Stimulated activated naive B cell treated with anti-CD40 and anti-IgM and Interleukin-4, amounts not matched to agents 10 μg/mL and 1 μg/mL and 100 μg/mL, for 72 hours (primary cell): Measurements from ENCODE around the gene PLCL2.
A peak's percentile ranks its signal among the peaks of the same experiment; 100 is the strongest.

Source experiments
- ATAC-seq, 2 donors: fragments of 150-1000 bp; cut with Tn5 transposase; replicated peaks; 2 replicates each; pipeline ENCODE4 v1.10.0; 2021; ENCODE audit warnings: moderate library complexity in 1 of 2
- DNase-seq: peaks from one replicate; pipeline ENCODE4 v3.0.0; 2021
- H3K27ac Mint-ChIP-seq: one replicate; pipeline ENCODE4 v1.8.0; 2022; ENCODE audit warnings: mild to moderate bottlenecking, mixed read lengths
- H3K27me3 Mint-ChIP-seq, 2 donors: one replicate each; pipeline ENCODE4 v1.8.0; 2022; ENCODE audit warnings: mixed read lengths in 2 of 2
- H3K36me3 Mint-ChIP-seq, 2 donors: one replicate each; pipeline ENCODE4 v1.8.0; 2022; ENCODE audit warnings: mixed read lengths in 2 of 2, mild to moderate bottlenecking in 1 of 2
- H3K4me1 Mint-ChIP-seq, 2 donors: one replicate each; pipeline ENCODE4 v1.8.0; 2022; ENCODE audit warnings: mixed read lengths in 2 of 2, mild to moderate bottlenecking in 1 of 2
- H3K4me3 Mint-ChIP-seq, 2 donors: one replicate each; pipeline ENCODE4 v1.8.0; 2022; ENCODE audit warnings: mild to moderate bottlenecking in 2 of 2, mixed read lengths in 2 of 2, moderate library complexity in 1 of 2
- H3K9me3 Mint-ChIP-seq, 2 donors: one replicate each; pipeline ENCODE4 v1.8.0; 2022; ENCODE audit warnings: mixed read lengths in 2 of 2, mild to moderate bottlenecking in 1 of 2

Gene PLCL2

GRCh38 chr3:17040990-17041377 is 156.2 kb downstream of the PLCL2 start:
- Mint-ChIP-seq H3K27ac (no peak overlapping the region), H3K4me1 (peaks cover 16 to 30% of the 10 kb centered on the region in 2 donors)
- DNase-seq = no peak

DNA sequence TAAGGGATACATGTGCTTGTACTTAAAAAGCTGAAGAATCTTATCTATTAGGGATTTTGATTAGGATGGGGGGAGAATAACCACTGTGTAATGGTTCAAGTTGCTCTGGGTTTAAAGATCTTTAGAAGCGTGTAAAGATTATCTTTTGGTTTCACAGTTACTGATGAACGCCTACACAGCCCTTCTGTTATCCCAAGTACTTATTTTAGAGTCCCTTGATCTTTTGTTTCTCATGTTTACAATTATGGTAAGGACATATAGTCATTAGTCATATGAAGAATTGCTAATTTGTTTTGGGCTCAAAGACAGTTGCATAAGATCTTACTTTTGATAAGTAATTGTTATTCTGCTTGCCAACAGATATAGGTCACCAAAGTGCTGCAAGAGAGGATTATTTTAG is 160.1 kb downstream of the PLCL2 start:
- Mint-ChIP-seq H3K9me3 (peaks cover 5 to 6% of the 10 kb centered on the region in 2 donors), H3K27ac (no peak overlapping the region), H3K36me3 (peaks cover 43 to 61% of the 10 kb centered on the region in 2 donors), H3K4me1 (peaks cover 20 to 35% of the 10 kb centered on the region in 2 donors), H3K27me3 (no peaks in the 10 kb centered on the region), H3K4me3 (no peak overlapping the region)
- no peak for DNase-seq
- peak; percentile 48 for ATAC-seq

More at GRCh38 chr3:17040990-17041377, 156.2 kb downstream of the PLCL2 start:
- H3K9me3 Mint-ChIP-seq = peaks cover 0 to 2% of the 10 kb centered on the region in 2 donors
- H3K4me3 Mint-ChIP-seq = no peak overlapping the region
- peaks cover 15 to 27% of the 10 kb centered on the region in 2 donors for H3K36me3 Mint-ChIP-seq
- no peak for ATAC-seq
- H3K27me3 Mint-ChIP-seq = no peaks in the 10 kb centered on the region

- DNase-seq (no peak), ATAC-seq (peak; percentile 33 to 34)
- Mint-ChIP-seq H3K27ac (peak overlapping the region; percentile 72), H3K27me3 (no peaks in the 10 kb centered on the region), H3K4me1 (peaks cover 21 to 41% of the 10 kb centered on the region in 2 donors), H3K9me3 (peaks cover 5 to 6% of the 10 kb centered on the region in 2 donors), H3K36me3 (peaks cover 51 to 69% of the 10 kb centered on the region in 2 donors), H3K4me3 (no peak overlapping the region)
These were observed 160.9 kb downstream of the PLCL2 start for GRCh38 chr3:17045705-17046104.

DNA sequence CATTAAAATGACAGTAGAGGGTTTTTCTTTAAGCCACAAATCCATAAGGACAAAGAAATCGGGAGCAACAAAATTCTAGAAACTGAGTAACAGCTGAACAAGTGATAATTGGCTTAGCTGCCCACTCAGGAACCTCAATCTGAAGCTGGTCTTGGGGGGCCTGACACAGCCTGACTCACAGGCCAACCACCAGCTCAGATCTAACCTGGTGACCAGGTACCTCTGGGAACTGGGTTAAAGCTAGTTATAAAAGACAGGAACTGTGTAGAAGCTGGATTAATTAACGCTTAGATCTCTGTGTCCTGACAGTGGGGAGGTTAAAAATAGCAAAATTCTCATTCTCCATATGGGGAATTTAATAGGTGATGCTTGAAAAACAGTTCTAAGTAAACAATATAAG is 161.9 kb downstream of the PLCL2 start:
- H3K27me3 Mint-ChIP-seq = no peaks in the 10 kb centered on the region
- H3K27ac Mint-ChIP-seq = no peak overlapping the region
- ATAC-seq (no peak), DNase-seq (no peak)
- peaks cover 7 to 9% of the 10 kb centered on the region in 2 donors for H3K9me3 Mint-ChIP-seq
- H3K36me3 Mint-ChIP-seq = peaks cover 53 to 71% of the 10 kb centered on the region in 2 donors
- H3K4me1 Mint-ChIP-seq = peaks cover 24 to 49% of the 10 kb centered on the region in 2 donors
- H3K4me3 Mint-ChIP-seq = no peak overlapping the region

- DNase-seq (no peak), ATAC-seq (peak in 1 of 2 donors; percentile 46)
- Mint-ChIP-seq H3K4me1 (peaks cover 29 to 55% of the 10 kb centered on the region in 2 donors), H3K27ac (no peak overlapping the region), H3K4me3 (no peak overlapping the region), H3K36me3 (peaks cover 53 to 75% of the 10 kb centered on the region in 2 donors), H3K9me3 (peaks cover 7 to 9% of the 10 kb centered on the region in 2 donors), H3K27me3 (no peaks in the 10 kb centered on the region)
These were observed 162.4 kb downstream of the PLCL2 start for GRCh38 chr3:17047162-17047561.

GRCh38 chr3:17047894-17048293 is 163.1 kb downstream of the PLCL2 start:
- no peaks in the 10 kb centered on the region for H3K27me3 Mint-ChIP-seq
- H3K4me3 Mint-ChIP-seq = no peak overlapping the region
- no peak overlapping the region for H3K27ac Mint-ChIP-seq
- H3K36me3 Mint-ChIP-seq = peaks cover 51 to 76% of the 10 kb centered on the region in 2 donors
- peaks cover 34 to 61% of the 10 kb centered on the region in 2 donors for H3K4me1 Mint-ChIP-seq
- ATAC-seq (no peak), DNase-seq (no peak)
- peaks cover 7 to 9% of the 10 kb centered on the region in 2 donors for H3K9me3 Mint-ChIP-seq

DNA sequence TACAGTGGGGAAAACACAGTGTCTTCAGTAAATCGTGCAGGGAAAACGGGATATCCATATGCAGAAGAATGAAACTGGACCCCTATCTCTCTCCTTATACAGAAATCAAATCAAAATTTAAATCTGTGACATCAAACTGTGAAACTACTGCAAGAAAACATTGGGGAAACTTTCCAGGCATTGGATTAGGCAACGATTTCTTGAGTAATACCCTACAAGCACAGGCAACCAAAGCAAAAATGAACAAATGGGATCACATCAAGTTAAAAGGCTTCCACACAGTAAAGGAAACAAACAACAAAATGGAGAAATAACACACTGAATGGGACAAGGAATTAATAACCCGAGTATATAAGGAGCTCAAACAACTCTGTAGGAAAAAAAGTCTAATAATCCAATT is 165.3 kb downstream of the PLCL2 start:
- no peak for DNase-seq
- H3K9me3 Mint-ChIP-seq = peaks cover 11 to 12% of the 10 kb centered on the region in 2 donors
- no peak for ATAC-seq
- peaks cover 68 to 82% of the 10 kb centered on the region in 2 donors for H3K36me3 Mint-ChIP-seq
- H3K4me1 Mint-ChIP-seq = peaks cover 39 to 60% of the 10 kb centered on the region in 2 donors
- H3K27me3 Mint-ChIP-seq = no peaks in the 10 kb centered on the region
- no peak overlapping the region for H3K4me3 Mint-ChIP-seq
- H3K27ac Mint-ChIP-seq = no peak overlapping the region

GRCh38 chr3:17050506-17050905 is 165.8 kb downstream of the PLCL2 start:
- H3K9me3 Mint-ChIP-seq = peaks cover 11% of the 10 kb centered on the region in 2 donors
- no peak overlapping the region for H3K4me3 Mint-ChIP-seq
- no peaks in the 10 kb centered on the region for H3K27me3 Mint-ChIP-seq
- H3K27ac Mint-ChIP-seq = peak overlapping the region; percentile 65
- H3K36me3 Mint-ChIP-seq = peaks cover 67 to 82% of the 10 kb centered on the region in 2 donors
- no peak for DNase-seq
- no peak for ATAC-seq
- H3K4me1 Mint-ChIP-seq = peaks cover 38 to 60% of the 10 kb centered on the region in 2 donors

GRCh38 chr3:17052363-17052762 is 167.6 kb downstream of the PLCL2 start:
- Mint-ChIP-seq H3K27me3 (no peaks in the 10 kb centered on the region), H3K4me3 (no peak overlapping the region), H3K36me3 (peaks cover 57 to 71% of the 10 kb centered on the region in 2 donors), H3K27ac (peak overlapping the region; percentile 42), H3K4me1 (peaks cover 28 to 44% of the 10 kb centered on the region in 2 donors), H3K9me3 (peaks cover 6 to 11% of the 10 kb centered on the region in 2 donors)
- DNase-seq (peak; percentile 7), ATAC-seq (peak; percentile 98)

DNA sequence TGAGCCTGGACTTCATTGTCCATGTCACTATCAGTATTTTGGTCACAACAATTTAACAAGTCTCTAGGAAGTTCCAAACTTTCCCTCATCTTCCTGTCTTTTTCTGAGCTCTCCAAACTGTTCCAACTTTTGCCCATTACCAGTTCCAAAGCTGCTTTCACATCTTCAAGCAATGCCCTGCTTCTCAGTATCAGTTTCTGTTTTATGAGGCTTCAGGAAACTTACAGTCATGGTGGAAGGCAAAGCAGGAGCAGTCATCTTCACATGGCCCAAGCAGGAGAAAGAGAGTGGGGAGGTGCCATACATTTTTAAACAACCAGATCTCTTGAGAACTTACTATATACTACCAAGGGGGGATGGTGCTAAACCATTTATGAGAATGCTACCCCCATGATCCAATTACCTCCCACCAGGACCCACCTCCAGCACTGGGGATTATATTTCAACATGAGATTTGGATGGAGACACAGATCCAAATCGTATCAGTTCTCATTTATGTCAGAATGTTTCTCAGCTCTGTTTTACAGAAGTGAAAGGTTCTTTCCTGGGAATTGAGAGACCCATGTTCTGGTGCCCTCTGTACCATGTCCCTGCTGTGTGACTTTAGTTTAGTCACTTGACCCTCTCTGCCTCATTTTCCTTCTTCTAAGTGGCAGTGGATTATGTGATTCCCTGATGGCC is 169.7 kb downstream of the PLCL2 start:
- no peak overlapping the region for H3K4me3 Mint-ChIP-seq
- no peak for ATAC-seq

GRCh38 chr3:17054982-17055343 is 170.2 kb downstream of the PLCL2 start:
- Mint-ChIP-seq H3K4me3 (no peak overlapping the region), H3K27me3 (no peaks in the 10 kb centered on the region), H3K36me3 (peaks cover 41 to 65% of the 10 kb centered on the region in 2 donors), H3K9me3 (peaks cover 6 to 8% of the 10 kb centered on the region in 2 donors), H3K27ac (no peak overlapping the region), H3K4me1 (peaks cover 26 to 44% of the 10 kb centered on the region in 2 donors)
- DNase-seq (no peak), ATAC-seq (no peak)

More for the DNA sequence above, 169.7 kb downstream of the PLCL2 start:
- H3K9me3 Mint-ChIP-seq = peaks cover 6 to 8% of the 10 kb centered on the region in 2 donors
- peak overlapping the region; percentile 79 for H3K27ac Mint-ChIP-seq
- peaks cover 26 to 44% of the 10 kb centered on the region in 2 donors for H3K4me1 Mint-ChIP-seq
- H3K27me3 Mint-ChIP-seq = no peaks in the 10 kb centered on the region
- peaks cover 45 to 65% of the 10 kb centered on the region in 2 donors for H3K36me3 Mint-ChIP-seq
- DNase-seq = no peak

DNA sequence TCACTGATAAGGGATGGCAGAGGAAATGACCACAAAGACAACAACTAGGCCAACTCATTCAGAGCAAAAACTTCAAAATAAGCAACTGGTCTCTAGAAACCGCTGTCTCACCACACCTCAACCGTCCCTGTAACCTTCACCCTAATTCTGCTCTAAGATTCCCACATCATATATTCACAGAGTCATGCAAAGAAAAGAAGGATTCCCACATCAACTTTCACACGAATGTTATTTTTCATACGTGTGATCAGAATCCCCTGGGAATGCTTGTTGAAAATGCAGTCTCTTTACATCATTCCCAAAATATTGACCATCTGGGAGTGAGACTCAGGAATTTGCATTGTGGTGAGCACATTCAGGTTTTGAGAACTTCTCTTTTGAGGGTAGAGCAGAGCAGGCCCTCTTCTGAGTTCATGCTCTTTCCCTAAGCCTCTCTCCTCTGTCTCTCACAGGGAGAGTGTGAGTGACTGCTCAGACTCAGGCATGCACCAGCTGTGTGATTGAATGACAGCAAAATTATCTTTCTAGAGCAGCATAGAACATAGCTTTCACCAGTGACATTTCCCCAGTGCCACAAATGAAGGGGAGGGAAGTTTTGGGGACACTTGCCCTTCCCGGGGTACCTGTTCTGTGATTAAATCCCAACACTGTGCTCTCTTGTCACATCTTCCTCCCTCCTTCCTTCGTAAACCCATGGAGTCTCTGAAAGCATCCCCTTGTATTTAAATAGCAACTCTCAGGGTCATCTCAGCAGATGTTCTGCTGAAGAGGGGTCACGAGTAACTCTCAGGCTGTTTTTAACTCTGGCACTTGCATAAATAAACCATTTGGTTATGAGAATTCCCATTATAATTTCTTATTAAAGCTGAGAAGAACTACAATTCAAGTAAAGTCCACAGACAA is 170.9 kb downstream of the PLCL2 start:
- H3K4me3 Mint-ChIP-seq = no peak overlapping the region
- peaks cover 35 to 61% of the 10 kb centered on the region in 2 donors for H3K36me3 Mint-ChIP-seq
- no peak overlapping the region for H3K27ac Mint-ChIP-seq
- no peak for ATAC-seq
- H3K27me3 Mint-ChIP-seq = no peaks in the 10 kb centered on the region
- DNase-seq = no peak
- H3K4me1 Mint-ChIP-seq = peaks cover 26 to 38% of the 10 kb centered on the region in 2 donors
- H3K9me3 Mint-ChIP-seq = peaks cover 6 to 8% of the 10 kb centered on the region in 2 donors

DNA sequence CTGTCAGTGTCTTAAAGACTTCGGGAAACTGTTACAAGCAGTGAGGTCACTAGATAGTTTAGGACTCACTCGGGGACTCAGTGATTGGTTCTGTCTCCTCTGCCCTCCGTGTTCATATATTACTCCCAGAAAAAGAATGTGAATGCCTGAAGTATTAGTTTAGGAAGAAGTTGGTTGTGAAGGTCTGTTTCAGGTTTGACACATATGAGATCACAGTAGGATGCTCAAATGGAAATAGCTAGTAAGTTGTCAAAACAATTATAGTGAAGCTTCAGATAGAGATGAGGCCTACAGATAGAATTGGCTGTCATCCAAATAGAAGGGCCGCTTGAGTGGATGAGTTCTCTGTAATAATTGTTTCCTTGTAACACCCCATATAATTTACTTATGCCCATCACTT is 172.6 kb downstream of the PLCL2 start:
- Mint-ChIP-seq H3K27me3 (no peaks in the 10 kb centered on the region), H3K36me3 (peaks cover 36 to 56% of the 10 kb centered on the region in 2 donors), H3K27ac (no peak overlapping the region), H3K4me1 (peaks cover 16 to 22% of the 10 kb centered on the region in 2 donors), H3K4me3 (no peak overlapping the region), H3K9me3 (peaks cover 3 to 6% of the 10 kb centered on the region in 2 donors)
- no peak for DNase-seq
- ATAC-seq = no peak

DNA sequence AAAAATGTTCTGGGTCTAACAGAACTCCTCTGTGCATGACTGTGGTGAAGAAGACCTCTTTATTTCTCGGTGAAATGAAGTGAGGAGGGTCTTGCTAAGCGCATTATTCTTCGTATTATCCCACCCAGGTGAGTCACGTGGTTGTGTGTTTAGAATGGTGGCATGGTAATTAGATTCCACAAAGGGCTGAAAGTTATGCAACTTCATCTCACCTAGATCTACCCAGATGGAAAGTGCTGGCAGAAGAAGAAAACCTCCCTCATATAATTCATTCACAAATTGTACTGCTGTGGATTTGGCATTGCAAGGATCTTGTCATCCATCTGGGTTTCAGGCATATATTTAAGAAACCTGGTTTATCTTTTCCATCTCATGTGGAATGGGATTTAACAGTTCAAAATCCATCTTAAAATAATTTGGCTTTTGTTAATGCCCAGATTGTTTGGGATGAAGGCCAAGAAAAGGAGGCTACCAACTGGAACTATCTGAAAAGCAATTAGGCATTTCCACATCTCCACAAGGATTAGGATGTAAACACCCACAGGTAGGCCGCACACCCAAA is 175.3 kb downstream of the PLCL2 start:
- Mint-ChIP-seq H3K27me3 (no peaks in the 10 kb centered on the region), H3K4me3 (no peak overlapping the region), H3K9me3 (peaks cover 0 to 2% of the 10 kb centered on the region in 2 donors), H3K36me3 (peaks cover 30 to 42% of the 10 kb centered on the region in 2 donors), H3K4me1 (peaks cover 4 to 12% of the 10 kb centered on the region in 2 donors), H3K27ac (no peak overlapping the region)
- DNase-seq = no peak
- no peak for ATAC-seq
